ENCODE data around the gene IFNA10. TPM values are rescaled to one million over a fixed set of nuclear protein-coding genes. Genes with fewer than 3 reads are reported as not detected.
A peak's percentile ranks its signal among the peaks of the same experiment; 100 is the strongest.
"Not testable (repeated sequence)": the region's sequence is repeated elsewhere in the genome, so short reads cannot be mapped to it uniquely, and the experiment has no call there.

Gene IFNA10
- polyA plus RNA-seq, 4 donors = not detected

- H3K4me1 ChIP-seq (ENCODE audit: control insufficient read depth in 3 of 3, insufficient read depth in 2 of 3, low read depth in 1 of 3, low read length in 2 of 3) = no peaks in the 10 kb centered on the region
- DNase-seq (no peak), FAIRE-seq (no peak)
- no peaks in the 10 kb centered on the region for H3K9me3 ChIP-seq (ENCODE audit: control insufficient read depth in 2 of 2, insufficient read depth in 1 of 2, low read depth in 1 of 2, low read length in 1 of 2)
- 51 to 88% (median 75%) methylated on average over 1 of the region's 1 CpG for WGBS, 3 donors
- H3K4me3 ChIP-seq (ENCODE audit: low read depth in 1 of 3, low read length in 3 of 3) = no peak overlapping the region
- H3K27me3 ChIP-seq (ENCODE audit: control insufficient read depth in 3 of 3, insufficient read depth in 3 of 3, low read length in 3 of 3) = no peaks in the 10 kb centered on the region
- H3K27ac ChIP-seq (ENCODE audit: low read depth in 1 of 3, low read length in 2 of 3) = no peak overlapping the region
- H3K36me3 ChIP-seq (ENCODE audit: control insufficient read depth in 3 of 3, insufficient read depth in 2 of 3, low read depth in 1 of 3, low read length in 3 of 3) = no peaks in the 10 kb centered on the region
These were observed 35.6 kb downstream of the IFNA10 start for GRCh38 chr9:21171351-21171750.

GRCh38 chr9:21166560-21166959, 40.4 kb downstream of the IFNA10 start, which contains the start of gene IFNA21:
Gene IFNA21, minus strand, starts transcription at chr9:21166660. Its CDS starts 48 bp downstream, at chr9:21166612.
- FAIRE-seq; H3K27me3 ChIP-seq (ENCODE audit: control insufficient read depth in 3 of 3, insufficient read depth in 3 of 3, low read length in 3 of 3); H3K4me3 ChIP-seq (ENCODE audit: low read depth in 1 of 3, low read length in 3 of 3); H3K9me3 ChIP-seq (ENCODE audit: control insufficient read depth in 2 of 2, insufficient read depth in 1 of 2, low read depth in 1 of 2, low read length in 1 of 2); H3K36me3 ChIP-seq (ENCODE audit: control insufficient read depth in 3 of 3, insufficient read depth in 2 of 3, low read depth in 1 of 3, low read length in 3 of 3); DNase-seq; H3K4me1 ChIP-seq (ENCODE audit: control insufficient read depth in 3 of 3, insufficient read depth in 2 of 3, low read depth in 1 of 3, low read length in 2 of 3); H3K27ac ChIP-seq (ENCODE audit: low read depth in 1 of 3, low read length in 2 of 3): not testable (repeated sequence)
- 29 to 68% (median 36%) methylated on average over 2 of the region's 2 CpGs for WGBS, 3 donors

DNA sequence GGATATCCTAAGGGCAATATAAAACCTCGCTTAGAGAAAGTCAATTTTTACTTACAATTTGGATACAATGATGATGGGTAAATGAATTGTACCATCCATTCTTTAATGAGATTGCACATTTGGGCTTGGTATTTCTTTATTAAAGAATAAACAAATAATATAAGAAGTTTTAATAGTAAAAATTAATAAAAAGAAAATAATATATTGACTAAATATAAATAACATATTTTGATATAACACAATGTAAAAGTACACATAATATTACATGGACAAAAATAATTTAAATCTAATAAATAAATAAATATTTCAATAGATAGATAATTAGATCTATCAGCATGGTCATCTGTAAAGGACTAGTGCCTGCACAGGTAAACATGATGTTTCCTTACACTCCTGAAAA, 41.4 kb downstream of the IFNA10 start:
- no peak for DNase-seq
- Histone ChIP-seq H3K27me3 (ENCODE audit: control insufficient read depth in 3 of 3, insufficient read depth in 3 of 3, low read length in 3 of 3) (no peaks in the 10 kb centered on the region), H3K4me3 (ENCODE audit: low read depth in 1 of 3, low read length in 3 of 3) (no peak overlapping the region), H3K27ac (ENCODE audit: low read depth in 1 of 3, low read length in 2 of 3) (no peak overlapping the region), H3K36me3 (ENCODE audit: control insufficient read depth in 3 of 3, insufficient read depth in 2 of 3, low read depth in 1 of 3, low read length in 3 of 3) (no peaks in the 10 kb centered on the region), H3K9me3 (ENCODE audit: control insufficient read depth in 2 of 2, insufficient read depth in 1 of 2, low read depth in 1 of 2, low read length in 1 of 2) (no peaks in the 10 kb centered on the region), H3K4me1 (ENCODE audit: control insufficient read depth in 3 of 3, insufficient read depth in 2 of 3, low read depth in 1 of 3, low read length in 2 of 3) (no peaks in the 10 kb centered on the region)
- WGBS, 3 donors = 78 to 96% (median 90%) methylated on average over 1 of the region's 1 CpG
- FAIRE-seq = peak; percentile 44

GRCh38 chr9:21160178-21160577, 46.8 kb downstream of the IFNA10 start:
- no peak for FAIRE-seq
- H3K36me3 ChIP-seq (ENCODE audit: control insufficient read depth in 3 of 3, insufficient read depth in 2 of 3, low read depth in 1 of 3, low read length in 3 of 3) = no peaks in the 10 kb centered on the region
- H3K4me1 ChIP-seq (ENCODE audit: control insufficient read depth in 3 of 3, insufficient read depth in 2 of 3, low read depth in 1 of 3, low read length in 2 of 3) = no peaks in the 10 kb centered on the region
- H3K9me3 ChIP-seq (ENCODE audit: control insufficient read depth in 2 of 2, insufficient read depth in 1 of 2, low read depth in 1 of 2, low read length in 1 of 2) = no peaks in the 10 kb centered on the region
- no peak overlapping the region for H3K4me3 ChIP-seq (ENCODE audit: low read depth in 1 of 3, low read length in 3 of 3)
- WGBS, 3 donors = 5 to 13% (median 12%) methylated on average over 1 of the region's 1 CpG
- DNase-seq = peak in 1 of 2 donors; percentile 37
- no peak overlapping the region for H3K27ac ChIP-seq (ENCODE audit: low read depth in 1 of 3, low read length in 2 of 3)
- no peaks in the 10 kb centered on the region for H3K27me3 ChIP-seq (ENCODE audit: control insufficient read depth in 3 of 3, insufficient read depth in 3 of 3, low read length in 3 of 3)

Other genes starting within 250 kb of the IFNA10 start
- gene HACD4, start 175.5 kb downstream of the IFNA10 start, polyA plus RNA-seq = 1 to 10 TPM in 1 of 4 donors, under 1 TPM in 3; 0.22 to 2.9 (median 0.88) TPM
- not detected for gene IFNB1, start 129.2 kb downstream of the IFNA10 start, polyA plus RNA-seq
- under 1 TPM in 1 of 4 donors, not detected in 3; 0.03 TPM for gene IFNW1, start 65.3 kb downstream of the IFNA10 start, polyA plus RNA-seq
- not detected for gene IFNA21, start 40.5 kb downstream of the IFNA10 start, polyA plus RNA-seq
- not detected for gene IFNA4, start 19.6 kb downstream of the IFNA10 start, polyA plus RNA-seq
- not detected for gene IFNA7, start 4.9 kb downstream of the IFNA10 start, polyA plus RNA-seq
- not detected for gene IFNA16, start 10.2 kb upstream of the IFNA10 start, polyA plus RNA-seq
- gene IFNA17, start 21.1 kb upstream of the IFNA10 start, polyA plus RNA-seq = not detected
- gene IFNA14, start 32.9 kb upstream of the IFNA10 start, polyA plus RNA-seq = not detected
- gene IFNA5, start 98.2 kb upstream of the IFNA10 start, polyA plus RNA-seq = not detected
- gene KLHL9, start 128.3 kb upstream of the IFNA10 start, polyA plus RNA-seq = 10 to 100 TPM in 1 of 4 donors, 1 to 10 TPM in 3; 4.6 to 31.5 (median 7.5) TPM
- gene IFNA6, start 143.7 kb upstream of the IFNA10 start, polyA plus RNA-seq = not detected
- gene IFNA13, start 160.9 kb upstream of the IFNA10 start, polyA plus RNA-seq = not detected
- gene IFNA2, start 178.3 kb upstream of the IFNA10 start, polyA plus RNA-seq = not detected
- gene IFNA8, start 202.0 kb upstream of the IFNA10 start, polyA plus RNA-seq = not detected
- gene IFNA1, start 233.3 kb upstream of the IFNA10 start, polyA plus RNA-seq = not detected